Panc1 (cell line): ENCODE results near the gene N4BP2L1. TPM values are rescaled to one million over a fixed set of nuclear protein-coding genes. Genes with fewer than 3 reads are reported as not detected.

Source experiments
- ATAC-seq: fragments of 200-7000 bp; cut with Tn5 transposase; 2 replicates; pipeline ENCODE4 v1.9.1; 2020; ENCODE audit warnings: mild to moderate bottlenecking, moderate library complexity
- BruUV-seq: library from RNA; stranded (reverse); fragments of 400-500 nt; replicated peaks from 2 replicates; lab custom pipeline; 2021; lab: Mats Ljungman, UMichigan
- CTCF ChIA-PET: fragments of 300-600 bp; sonication (Branson Sonifier 250); formaldehyde crosslinking; loops from one replicate; lab custom pipeline; 2022; ENCODE audit warnings: antibody characterized with exemption; lab: Charles Lee
- POLR2A ChIA-PET: fragments of 300-600 bp; sonication (Branson Sonifier 250); formaldehyde crosslinking; loops from one replicate; lab custom pipeline; 2022; ENCODE audit warnings: antibody characterized with exemption; lab: Charles Lee
- DNase-seq: peaks from one replicate; pipeline ENCODE4 v3.0.0-alpha.2; 2010; ENCODE audit warnings: low read depth, low spot score
- H3K27ac ChIP-seq: 2 replicates; pipeline ENCODE4 v1.5.1; 2011; ENCODE audit warnings: mild to moderate bottlenecking, low read length, inconsistent platforms
- H3K27me3 ChIP-seq: fragments of 200-500 bp; sonication (Bioruptor generic); 2 replicates; pipeline ENCODE4 v1.6.0; 2014; ENCODE audit warnings: low read length, inconsistent platforms; ENCODE audit not compliant: control insufficient read depth, insufficient read depth
- H3K36me3 ChIP-seq: fragments of 200-500 bp; sonication (Bioruptor generic); 2 replicates; pipeline ENCODE4 v1.5.1; 2014; ENCODE audit warnings: inconsistent platforms, mild to moderate bottlenecking, low read length, moderate library complexity; ENCODE audit not compliant: control insufficient read depth, insufficient read depth
- H3K4me1 ChIP-seq: 2 replicates; pipeline ENCODE4 v1.5.1; 2011; ENCODE audit warnings: inconsistent platforms, mild to moderate bottlenecking, low read length, moderate library complexity; ENCODE audit not compliant: control insufficient read depth, insufficient read depth
- H3K4me3 ChIP-seq, 2 experiments: 2 replicates each; pipeline ENCODE4 v1.5.1; 2011 to 2012; ENCODE audit warnings: low read depth in 2 of 2, low read length in 2 of 2, mild to moderate bottlenecking in 2 of 2, inconsistent platforms in 1 of 2, moderate library complexity in 1 of 2
- H3K9me3 ChIP-seq: fragments of 200-500 bp; sonication (Bioruptor generic); 2 replicates; pipeline ENCODE4 v1.5.1; 2014; ENCODE audit warnings: low read depth, mild to moderate bottlenecking, inconsistent platforms, low read length, moderate library complexity; ENCODE audit not compliant: control insufficient read depth, insufficient read depth
- POLR2AphosphoS5 ChIP-seq: IDR thresholded peaks from 2 replicates; pipeline ENCODE4 v1.6.1; 2012; ENCODE audit warnings: mild to moderate bottlenecking, low read depth, low read length, moderate library complexity
- SIN3A ChIP-seq: IDR thresholded peaks from 2 replicates; pipeline ENCODE4 v1.6.1; 2012; ENCODE audit warnings: low read depth, mild to moderate bottlenecking, low read length, moderate library complexity, borderline replicate concordance; ENCODE audit not compliant: insufficient read depth
- TCF7L2 ChIP-seq: IDR thresholded peaks from 2 replicates; pipeline ENCODE4 v1.6.1; 2011; ENCODE audit warnings: mild to moderate bottlenecking, low read depth, low read length, inconsistent platforms
- in situ Hi-C: cut with HindIII; loops from 2 replicates; pipeline ENCODE4 v1.10.0; 2016; ENCODE audit warnings: low sequenced_read_pairs, low pct_unique_long_range_greater_than_20kb
- intact Hi-C: fragments of 100-400 bp; cut with micrococcal nuclease; formaldehyde crosslinking; loops from one replicate; pipeline ENCODE4 v1.10.0; 2022; ENCODE audit not compliant: unreplicated experiment
- total RNA-seq: library from RNA; stranded (reverse); gene quantifications from one replicate; pipeline ENCODE4 v1.2.1, GENCODE V29; 2021; ENCODE audit not compliant: unreplicated experiment
- TF ChIP-seq, protein P1 (sequence below), 2 experiments: IDR thresholded peaks; 2 replicates each; pipeline ENCODE4 v1.6.1; 2011 to 2012; ENCODE audit warnings: low read depth in 2 of 2, control low read depth in 1 of 2, low read length in 1 of 2, mild to moderate bottlenecking in 1 of 2, moderate library complexity in 1 of 2; ENCODE audit not compliant: insufficient read depth in 1 of 2
- TF ChIP-seq, protein P2 (sequence below): fragments of 450-650 bp; IDR thresholded peaks from 2 replicates; pipeline ENCODE4 v1.5.1; 2017; ENCODE audit warnings: mild to moderate bottlenecking

The N4BP2L1 gene
- total RNA-seq, 1 experiment from 2014 or later = 1.8 TPM

DNA sequence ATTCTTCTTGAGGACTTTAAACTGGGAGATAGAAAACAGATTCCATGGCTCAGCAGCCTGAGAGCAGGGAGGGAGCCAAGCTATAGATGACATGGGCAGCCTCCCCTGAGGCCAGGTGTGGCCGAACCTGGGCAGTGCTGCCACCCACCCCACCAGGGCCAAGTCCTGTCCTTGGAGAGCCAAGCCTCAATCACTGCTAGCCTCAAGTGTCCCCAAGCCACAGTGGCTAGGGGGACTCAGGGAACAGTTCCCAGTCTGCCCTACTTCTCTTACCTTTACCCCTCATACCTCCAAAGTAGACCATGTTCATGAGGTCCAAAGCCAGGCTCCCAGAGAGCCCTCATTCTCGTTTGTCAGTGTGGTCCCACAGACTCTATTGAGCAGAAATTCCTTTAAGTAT, 8.1 kb downstream of the N4BP2L1 start:
- Histone ChIP-seq H3K9me3 (no peaks in the 10 kb centered on the region), H3K36me3 (no peaks in the 10 kb centered on the region), H3K27ac (no peak overlapping the region), H3K27me3 (no peaks in the 10 kb centered on the region), H3K4me1 (no peaks in the 10 kb centered on the region), H3K4me3 (no peak overlapping the region)
- ATAC-seq (no peak), DNase-seq (no peak)
- in situ Hi-C loops = no loop called here
- ChIA-PET CTCF (no interaction called here), POLR2A (no interaction called here)
- TF ChIP-seq, protein P1, sequence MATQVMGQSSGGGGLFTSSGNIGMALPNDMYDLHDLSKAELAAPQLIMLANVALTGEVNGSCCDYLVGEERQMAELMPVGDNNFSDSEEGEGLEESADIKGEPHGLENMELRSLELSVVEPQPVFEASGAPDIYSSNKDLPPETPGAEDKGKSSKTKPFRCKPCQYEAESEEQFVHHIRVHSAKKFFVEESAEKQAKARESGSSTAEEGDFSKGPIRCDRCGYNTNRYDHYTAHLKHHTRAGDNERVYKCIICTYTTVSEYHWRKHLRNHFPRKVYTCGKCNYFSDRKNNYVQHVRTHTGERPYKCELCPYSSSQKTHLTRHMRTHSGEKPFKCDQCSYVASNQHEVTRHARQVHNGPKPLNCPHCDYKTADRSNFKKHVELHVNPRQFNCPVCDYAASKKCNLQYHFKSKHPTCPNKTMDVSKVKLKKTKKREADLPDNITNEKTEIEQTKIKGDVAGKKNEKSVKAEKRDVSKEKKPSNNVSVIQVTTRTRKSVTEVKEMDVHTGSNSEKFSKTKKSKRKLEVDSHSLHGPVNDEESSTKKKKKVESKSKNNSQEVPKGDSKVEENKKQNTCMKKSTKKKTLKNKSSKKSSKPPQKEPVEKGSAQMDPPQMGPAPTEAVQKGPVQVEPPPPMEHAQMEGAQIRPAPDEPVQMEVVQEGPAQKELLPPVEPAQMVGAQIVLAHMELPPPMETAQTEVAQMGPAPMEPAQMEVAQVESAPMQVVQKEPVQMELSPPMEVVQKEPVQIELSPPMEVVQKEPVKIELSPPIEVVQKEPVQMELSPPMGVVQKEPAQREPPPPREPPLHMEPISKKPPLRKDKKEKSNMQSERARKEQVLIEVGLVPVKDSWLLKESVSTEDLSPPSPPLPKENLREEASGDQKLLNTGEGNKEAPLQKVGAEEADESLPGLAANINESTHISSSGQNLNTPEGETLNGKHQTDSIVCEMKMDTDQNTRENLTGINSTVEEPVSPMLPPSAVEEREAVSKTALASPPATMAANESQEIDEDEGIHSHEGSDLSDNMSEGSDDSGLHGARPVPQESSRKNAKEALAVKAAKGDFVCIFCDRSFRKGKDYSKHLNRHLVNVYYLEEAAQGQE (IDR thresholded peaks at IDR 0.05; ENCODE audit: insufficient read depth in 1 of 2, low read depth in 2 of 2, low read length in 1 of 2) = no peak
- TF ChIP-seq, protein P2, sequence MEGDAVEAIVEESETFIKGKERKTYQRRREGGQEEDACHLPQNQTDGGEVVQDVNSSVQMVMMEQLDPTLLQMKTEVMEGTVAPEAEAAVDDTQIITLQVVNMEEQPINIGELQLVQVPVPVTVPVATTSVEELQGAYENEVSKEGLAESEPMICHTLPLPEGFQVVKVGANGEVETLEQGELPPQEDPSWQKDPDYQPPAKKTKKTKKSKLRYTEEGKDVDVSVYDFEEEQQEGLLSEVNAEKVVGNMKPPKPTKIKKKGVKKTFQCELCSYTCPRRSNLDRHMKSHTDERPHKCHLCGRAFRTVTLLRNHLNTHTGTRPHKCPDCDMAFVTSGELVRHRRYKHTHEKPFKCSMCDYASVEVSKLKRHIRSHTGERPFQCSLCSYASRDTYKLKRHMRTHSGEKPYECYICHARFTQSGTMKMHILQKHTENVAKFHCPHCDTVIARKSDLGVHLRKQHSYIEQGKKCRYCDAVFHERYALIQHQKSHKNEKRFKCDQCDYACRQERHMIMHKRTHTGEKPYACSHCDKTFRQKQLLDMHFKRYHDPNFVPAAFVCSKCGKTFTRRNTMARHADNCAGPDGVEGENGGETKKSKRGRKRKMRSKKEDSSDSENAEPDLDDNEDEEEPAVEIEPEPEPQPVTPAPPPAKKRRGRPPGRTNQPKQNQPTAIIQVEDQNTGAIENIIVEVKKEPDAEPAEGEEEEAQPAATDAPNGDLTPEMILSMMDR = no peak
- TF ChIP-seq POLR2AphosphoS5 (no peak), SIN3A (no peak), TCF7L2 (no peak)
- BruUV-seq = no TSS peak
- intact Hi-C loops = no loop called here

DNA sequence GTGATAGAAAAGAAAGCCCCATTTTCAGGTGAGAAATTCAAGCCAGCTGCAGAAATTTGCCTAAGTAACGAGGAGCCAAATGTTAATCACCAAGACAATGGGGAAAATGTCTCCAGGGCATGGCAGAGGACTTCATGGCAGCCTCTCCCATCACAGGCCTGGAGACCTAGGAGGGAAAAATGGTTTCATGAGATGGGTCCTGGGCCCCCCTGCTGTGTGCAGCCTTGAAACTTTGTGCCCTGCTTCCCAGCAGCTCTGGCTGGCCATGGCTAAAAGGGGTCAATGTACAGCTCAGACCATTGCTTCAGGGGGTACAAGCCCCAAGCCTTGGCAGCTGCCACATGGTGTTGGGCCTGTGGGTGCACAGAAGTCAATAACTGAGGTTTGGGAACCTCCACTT, 9.9 kb downstream of the N4BP2L1 start:
- DNase-seq (no peak), ATAC-seq (no peak)
- no peaks in the 10 kb centered on the region for H3K4me1 ChIP-seq
- no TSS peak for BruUV-seq
- no peaks in the 10 kb centered on the region for H3K27me3 ChIP-seq
- intact Hi-C loops = no loop called here
- H3K36me3 ChIP-seq = no peaks in the 10 kb centered on the region
- H3K4me3 ChIP-seq = no peak overlapping the region
- TF ChIP-seq, protein P2 = no peak
- TF ChIP-seq SIN3A (no peak), POLR2AphosphoS5 (no peak), TCF7L2 (no peak)
- TF ChIP-seq, protein P1 (IDR thresholded peaks at IDR 0.05; ENCODE audit: insufficient read depth in 1 of 2, low read depth in 2 of 2, low read length in 1 of 2) = no peak
- no peaks in the 10 kb centered on the region for H3K9me3 ChIP-seq
- in situ Hi-C loops = no loop called here
- CTCF ChIA-PET = interaction anchor here (0.6 kb wide), 1 partner anchor 131 kb away, joined by 3 read pairs; no protein-coding TSS in a partner anchor
- no peak overlapping the region for H3K27ac ChIP-seq
- POLR2A ChIA-PET = no interaction called here
